Measurements from ENCODE around the gene RNASEH1. TPM values are rescaled to one million over a fixed set of nuclear protein-coding genes. Genes with fewer than 3 reads are reported as not detected.

RNASEH1 gene
- total RNA-seq, 1 donor from 2014 or later = 19.5 TPM

GRCh38 chr2:3603536-3604206 lies 45.5 kb upstream of the RNASEH1 start:
- no peak for TF ChIP-seq CTCF (conservative IDR thresholded peaks at IDR 0.05; ENCODE audit: low read depth, low read length)
- no peak for DNase-seq (ENCODE audit: low read depth)
- H3K4me3 ChIP-seq (ENCODE audit: low read depth, low read length) = no peak overlapping the region

- no peak for DNase-seq (ENCODE audit: low read depth)
- no peak overlapping the region for H3K4me3 ChIP-seq (ENCODE audit: low read depth, low read length)
- TF ChIP-seq CTCF (conservative IDR thresholded peaks at IDR 0.05; ENCODE audit: low read depth, low read length) = no peak
These were observed 44.6 kb upstream of the RNASEH1 start for GRCh38 chr2:3602553-3603339.

- no peak overlapping the region for H3K4me3 ChIP-seq (ENCODE audit: low read depth, low read length)
- TF ChIP-seq CTCF (conservative IDR thresholded peaks at IDR 0.05; ENCODE audit: low read depth, low read length) = no peak
These were observed 43.6 kb upstream of the RNASEH1 start for GRCh38 chr2:3601561-3602271.

GRCh38 chr2:3600256-3600855 lies 42.2 kb upstream of the RNASEH1 start:
- TF ChIP-seq CTCF (conservative IDR thresholded peaks at IDR 0.05; ENCODE audit: low read depth, low read length) = no peak
- H3K4me3 ChIP-seq (ENCODE audit: low read depth, low read length) = no peak overlapping the region
- DNase-seq (ENCODE audit: low read depth) = no peak

More at GRCh38 chr2:3601561-3602271, 43.6 kb upstream of the RNASEH1 start:
- no peak for DNase-seq (ENCODE audit: low read depth)

- no peak overlapping the region for H3K4me3 ChIP-seq (ENCODE audit: low read depth, low read length)
- no peak for TF ChIP-seq CTCF (conservative IDR thresholded peaks at IDR 0.05; ENCODE audit: low read depth, low read length)
- DNase-seq (ENCODE audit: low read depth) = no peak
These were observed 41.0 kb upstream of the RNASEH1 start for GRCh38 chr2:3598912-3599854.
